ENCODE measurements around the gene POTEE.
A peak's percentile ranks its signal among the peaks of the same experiment; 100 is the strongest.
"Not testable (repeated sequence)": the region's sequence is repeated elsewhere in the genome, so short reads cannot be mapped to it uniquely, and the experiment has no call there.

Gene POTEE

DNA sequence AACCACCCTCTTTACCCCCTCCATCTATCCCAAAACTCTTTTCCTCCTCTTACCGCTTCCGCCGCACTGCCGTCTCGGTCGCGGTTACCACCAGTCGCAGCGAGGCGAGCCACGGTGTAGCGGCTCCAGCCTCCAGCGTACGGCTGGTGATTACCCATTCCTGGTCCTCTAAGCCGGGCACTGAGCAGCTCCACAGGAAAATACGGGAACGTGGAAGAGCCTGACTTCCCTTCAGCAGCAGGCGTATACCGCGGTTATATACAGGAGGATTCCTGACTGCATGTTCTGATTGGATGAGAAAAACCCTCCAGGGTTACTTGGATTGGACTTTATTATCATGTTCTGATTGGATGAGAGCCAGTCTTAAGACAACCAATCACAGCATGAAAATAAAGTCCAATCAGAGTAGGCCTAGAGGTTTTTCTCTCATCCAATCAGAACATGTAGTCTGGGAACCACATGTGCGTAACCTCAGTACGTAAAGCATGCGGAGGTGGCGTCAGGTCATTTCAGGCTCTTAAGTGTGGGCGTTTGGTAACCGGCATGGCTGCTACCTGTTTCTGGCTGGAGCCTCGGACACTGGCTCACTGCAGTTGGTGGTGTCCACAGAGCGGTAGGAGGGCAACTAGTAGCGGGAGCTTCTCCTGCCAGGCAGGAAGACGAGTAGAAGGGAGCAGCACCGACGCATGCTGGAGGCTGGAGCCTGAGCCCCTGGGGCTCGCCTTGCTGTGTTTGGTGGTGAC is at the start of gene POTEE:
Gene POTEE, plus strand, starts transcription at position 507 of the 743 bp plus-strand sequence. CDS start 8,867 bp downstream, outside the sequence.
- not testable (repeated sequence) for H3K9ac ChIP-seq (ENCODE audit: low read length in 5 of 5); H3K4me1 ChIP-seq (ENCODE audit: control insufficient read depth in 5 of 5, insufficient read depth in 5 of 5, low read length in 5 of 5); H3K27me3 ChIP-seq (ENCODE audit: control insufficient read depth in 5 of 5, insufficient read depth in 4 of 5, low read length in 5 of 5); H3K9me3 ChIP-seq (ENCODE audit: control insufficient read depth in 5 of 5, low read length in 5 of 5); H3K27ac ChIP-seq (ENCODE audit: low read depth, low read length); H3K36me3 ChIP-seq (ENCODE audit: control insufficient read depth in 5 of 5, insufficient read depth in 5 of 5, low read length in 5 of 5); H3K4me3 ChIP-seq (ENCODE audit: low read depth in 1 of 5, low read length in 5 of 5)

DNA sequence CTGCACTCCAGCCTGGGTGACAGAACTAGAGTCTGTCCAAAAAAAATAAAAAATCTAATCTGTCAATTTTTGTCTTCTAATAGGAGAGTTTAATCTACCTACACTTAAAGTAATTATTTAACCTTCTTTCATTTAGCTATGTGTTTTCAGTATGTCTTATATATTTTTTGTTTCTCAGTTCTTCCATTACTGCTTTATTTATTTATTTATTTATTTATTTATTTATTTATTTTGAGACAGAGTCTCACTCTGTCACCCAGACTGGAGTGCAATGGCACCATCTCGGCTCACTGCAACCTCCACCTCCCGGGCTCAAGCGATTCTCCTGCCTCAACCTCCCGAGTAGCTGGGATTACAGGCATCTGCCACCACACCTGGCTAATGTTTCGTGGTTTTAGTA is 43.8 kb upstream of the POTEE start:
- H3K27ac ChIP-seq (ENCODE audit: low read depth, low read length); H3K36me3 ChIP-seq (ENCODE audit: control insufficient read depth in 5 of 5, insufficient read depth in 5 of 5, low read length in 5 of 5); H3K4me1 ChIP-seq (ENCODE audit: control insufficient read depth in 5 of 5, insufficient read depth in 5 of 5, low read length in 5 of 5); H3K9ac ChIP-seq (ENCODE audit: low read length in 5 of 5); H3K4me3 ChIP-seq (ENCODE audit: low read depth in 1 of 5, low read length in 5 of 5); H3K27me3 ChIP-seq (ENCODE audit: control insufficient read depth in 5 of 5, insufficient read depth in 4 of 5, low read length in 5 of 5); H3K9me3 ChIP-seq (ENCODE audit: control insufficient read depth in 5 of 5, low read length in 5 of 5): not testable (repeated sequence)

DNA sequence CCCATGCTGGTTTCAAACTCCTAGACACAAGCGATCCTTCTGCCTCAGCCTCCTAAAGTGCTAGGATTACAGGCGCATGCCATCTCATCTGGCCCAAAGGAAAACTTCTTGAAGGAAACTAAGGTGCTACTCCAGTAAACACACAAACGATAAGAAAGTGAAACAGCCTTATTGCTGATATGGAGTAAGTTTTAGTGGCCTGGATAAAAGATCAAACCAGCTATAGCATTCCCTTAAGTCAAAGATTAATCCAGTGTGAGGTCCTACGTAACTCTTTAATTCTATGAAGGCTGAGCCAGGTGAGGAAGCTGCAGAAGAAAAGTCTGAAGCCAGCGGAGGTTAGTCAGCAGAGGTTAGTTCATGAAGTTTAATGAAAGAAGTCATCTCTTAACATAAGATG is 40.8 kb upstream of the POTEE start:
- Histone ChIP-seq H3K36me3 (ENCODE audit: control insufficient read depth in 5 of 5, insufficient read depth in 5 of 5, low read length in 5 of 5) (no peaks in the 10 kb centered on the region), H3K9me3 (ENCODE audit: control insufficient read depth in 5 of 5, low read length in 5 of 5) (no peaks in the 10 kb centered on the region), H3K4me3 (ENCODE audit: low read depth in 1 of 5, low read length in 5 of 5) (no peak overlapping the region)

DNA sequence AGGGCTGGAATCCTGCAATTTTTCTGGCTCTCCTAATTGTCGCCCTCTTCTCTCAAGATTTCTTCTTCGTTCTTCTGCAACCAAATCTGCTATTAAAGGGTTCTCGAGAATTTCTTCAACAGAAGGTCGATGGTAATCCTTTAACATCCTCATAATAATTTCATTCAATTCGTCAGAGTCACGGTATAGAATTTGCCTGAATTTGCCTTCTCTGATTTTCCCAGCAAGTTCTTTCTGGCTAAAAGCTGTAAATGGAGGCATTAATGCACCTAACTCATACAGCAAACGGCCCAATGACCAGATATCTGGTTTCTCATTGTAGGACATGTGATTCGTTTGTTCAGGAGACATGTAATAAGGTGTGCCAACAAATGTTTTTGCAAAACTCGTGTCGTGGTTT is 31.3 kb upstream of the POTEE start:
- H3K4me1 ChIP-seq (ENCODE audit: control insufficient read depth in 5 of 5, insufficient read depth in 5 of 5, low read length in 5 of 5): peaks cover 0 to 22% (median 10%) of the 10 kb centered on the region in 5 donors
- H3K27ac ChIP-seq (ENCODE audit: low read depth, low read length): peak overlapping the region; percentile 60
- H3K9ac ChIP-seq (ENCODE audit: low read length in 5 of 5); H3K4me3 ChIP-seq (ENCODE audit: low read depth in 1 of 5, low read length in 5 of 5); H3K27me3 ChIP-seq (ENCODE audit: control insufficient read depth in 5 of 5, insufficient read depth in 4 of 5, low read length in 5 of 5); H3K9me3 ChIP-seq (ENCODE audit: control insufficient read depth in 5 of 5, low read length in 5 of 5); H3K36me3 ChIP-seq (ENCODE audit: control insufficient read depth in 5 of 5, insufficient read depth in 5 of 5, low read length in 5 of 5): not testable (repeated sequence)

More for the DNA sequence above, 40.8 kb upstream of the POTEE start:
- H3K27ac ChIP-seq (ENCODE audit: low read depth, low read length): no peak overlapping the region
- no peak overlapping the region for H3K9ac ChIP-seq (ENCODE audit: low read length in 5 of 5)
- no peaks in the 10 kb centered on the region for H3K4me1 ChIP-seq (ENCODE audit: control insufficient read depth in 5 of 5, insufficient read depth in 5 of 5, low read length in 5 of 5)
- no peaks in the 10 kb centered on the region for H3K27me3 ChIP-seq (ENCODE audit: control insufficient read depth in 5 of 5, insufficient read depth in 4 of 5, low read length in 5 of 5)

DNA sequence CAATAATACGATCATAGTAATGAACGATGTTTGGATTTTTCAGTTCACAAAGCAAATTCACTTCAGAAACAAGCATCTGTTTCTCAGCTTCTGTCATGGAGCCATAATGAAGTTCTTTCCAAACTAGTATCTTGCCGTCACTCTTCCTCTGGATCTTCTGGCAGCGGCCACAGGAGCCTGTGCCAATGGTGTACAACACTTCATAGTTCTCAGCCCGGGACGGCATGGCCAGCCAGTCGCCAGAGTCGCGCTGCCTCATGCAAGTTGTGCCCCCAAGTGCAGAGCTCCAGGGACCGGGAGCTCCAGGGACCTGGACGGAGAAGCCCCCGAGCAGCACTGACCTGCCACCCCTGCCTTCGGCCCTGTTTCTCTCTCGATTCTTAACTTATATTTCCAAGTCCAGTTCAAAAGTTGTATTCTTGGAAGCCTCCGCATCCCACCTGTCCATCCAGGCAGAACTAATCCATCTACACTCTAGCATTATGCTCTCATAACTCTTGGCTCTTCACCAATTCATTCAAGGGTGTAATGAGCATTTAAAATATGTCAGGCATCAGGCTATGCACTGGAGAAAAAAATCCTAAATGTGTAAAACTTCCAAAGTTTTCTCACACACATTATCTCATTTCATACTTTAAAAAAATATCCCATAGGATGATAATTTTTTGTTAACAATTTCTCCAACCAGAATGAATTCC is 30.5 kb upstream of the POTEE start:
- H3K4me1 ChIP-seq (ENCODE audit: control insufficient read depth in 5 of 5, insufficient read depth in 5 of 5, low read length in 5 of 5): peaks cover 0 to 22% (median 10%) of the 10 kb centered on the region in 5 donors
- peak overlapping the region; percentile 69 for H3K27ac ChIP-seq (ENCODE audit: low read depth, low read length)
- H3K9ac ChIP-seq (ENCODE audit: low read length in 5 of 5); H3K4me3 ChIP-seq (ENCODE audit: low read depth in 1 of 5, low read length in 5 of 5); H3K9me3 ChIP-seq (ENCODE audit: control insufficient read depth in 5 of 5, low read length in 5 of 5); H3K36me3 ChIP-seq (ENCODE audit: control insufficient read depth in 5 of 5, insufficient read depth in 5 of 5, low read length in 5 of 5); H3K27me3 ChIP-seq (ENCODE audit: control insufficient read depth in 5 of 5, insufficient read depth in 4 of 5, low read length in 5 of 5): not testable (repeated sequence)

DNA sequence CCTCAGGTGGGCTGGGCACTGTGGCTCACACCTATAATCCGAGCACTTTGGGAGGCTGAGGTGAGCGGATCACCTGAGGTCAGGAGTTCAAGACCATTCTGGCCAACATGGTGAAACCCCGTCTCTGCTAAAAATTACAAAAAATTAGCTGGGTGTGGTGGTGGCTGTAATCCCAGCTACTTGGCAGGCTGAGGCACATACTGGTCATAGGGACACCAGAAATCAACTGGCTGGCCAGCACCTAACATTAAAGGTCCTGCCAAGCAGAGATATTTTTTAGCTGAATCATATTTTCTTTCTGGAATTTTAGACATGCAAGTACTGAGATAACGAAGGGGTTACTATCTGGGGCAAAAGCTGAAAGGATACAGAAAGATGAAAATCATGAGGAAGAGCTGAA is 27.9 kb upstream of the POTEE start:
- not testable (repeated sequence) for H3K9ac ChIP-seq (ENCODE audit: low read length in 5 of 5); H3K27me3 ChIP-seq (ENCODE audit: control insufficient read depth in 5 of 5, insufficient read depth in 4 of 5, low read length in 5 of 5); H3K27ac ChIP-seq (ENCODE audit: low read depth, low read length); H3K4me3 ChIP-seq (ENCODE audit: low read depth in 1 of 5, low read length in 5 of 5); H3K9me3 ChIP-seq (ENCODE audit: control insufficient read depth in 5 of 5, low read length in 5 of 5); H3K36me3 ChIP-seq (ENCODE audit: control insufficient read depth in 5 of 5, insufficient read depth in 5 of 5, low read length in 5 of 5)
- H3K4me1 ChIP-seq (ENCODE audit: control insufficient read depth in 5 of 5, insufficient read depth in 5 of 5, low read length in 5 of 5): peaks cover 0 to 22% (median 10%) of the 10 kb centered on the region in 5 donors

DNA sequence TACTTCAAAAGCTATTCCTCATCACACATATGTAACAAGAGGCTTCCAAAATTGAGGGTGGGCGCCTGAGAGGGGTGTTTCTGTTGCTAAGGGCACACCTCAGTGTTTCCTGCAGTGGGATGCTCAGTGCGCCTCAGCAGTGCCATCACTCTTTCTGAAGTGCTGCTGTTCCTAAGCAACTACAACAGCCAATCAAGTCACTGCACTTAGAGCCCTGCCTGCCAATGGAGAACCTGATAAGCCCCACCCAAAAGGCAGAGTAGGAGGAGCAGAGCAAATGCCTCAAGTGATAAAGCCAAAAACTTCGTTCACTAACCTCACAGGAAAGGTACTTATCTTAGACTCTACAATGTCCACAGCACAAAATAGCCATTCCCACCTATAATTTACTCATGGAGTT is 15.9 kb upstream of the POTEE start:
- H3K27ac ChIP-seq (ENCODE audit: low read depth, low read length); H3K9ac ChIP-seq (ENCODE audit: low read length in 5 of 5): not testable (repeated sequence)

DNA sequence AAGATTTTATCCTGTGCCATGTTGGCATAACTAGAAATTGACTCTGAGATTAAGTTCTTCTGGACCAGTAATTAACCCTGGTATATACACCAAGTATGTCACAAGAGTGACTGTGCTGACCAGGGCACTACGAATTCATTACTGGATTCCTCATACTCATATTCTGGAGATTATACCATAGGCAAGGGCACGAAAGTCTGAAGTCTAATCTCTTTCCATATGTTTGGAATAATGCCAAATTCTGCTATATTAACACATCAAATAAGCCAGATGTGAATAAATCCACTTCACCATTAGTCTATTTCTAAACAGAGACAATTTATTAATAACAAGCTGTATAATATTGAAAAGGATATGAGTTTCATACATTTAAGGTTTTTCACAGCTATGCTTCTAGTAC is 13.2 kb upstream of the POTEE start:
- H3K27me3 ChIP-seq (ENCODE audit: control insufficient read depth in 5 of 5, insufficient read depth in 4 of 5, low read length in 5 of 5); H3K4me1 ChIP-seq (ENCODE audit: control insufficient read depth in 5 of 5, insufficient read depth in 5 of 5, low read length in 5 of 5); H3K9ac ChIP-seq (ENCODE audit: low read length in 5 of 5); H3K27ac ChIP-seq (ENCODE audit: low read depth, low read length); H3K4me3 ChIP-seq (ENCODE audit: low read depth in 1 of 5, low read length in 5 of 5); H3K9me3 ChIP-seq (ENCODE audit: control insufficient read depth in 5 of 5, low read length in 5 of 5); H3K36me3 ChIP-seq (ENCODE audit: control insufficient read depth in 5 of 5, insufficient read depth in 5 of 5, low read length in 5 of 5): not testable (repeated sequence)

More for the DNA sequence above, 15.9 kb upstream of the POTEE start:
- H3K9me3 ChIP-seq (ENCODE audit: control insufficient read depth in 5 of 5, low read length in 5 of 5); H3K27me3 ChIP-seq (ENCODE audit: control insufficient read depth in 5 of 5, insufficient read depth in 4 of 5, low read length in 5 of 5); H3K4me3 ChIP-seq (ENCODE audit: low read depth in 1 of 5, low read length in 5 of 5); H3K36me3 ChIP-seq (ENCODE audit: control insufficient read depth in 5 of 5, insufficient read depth in 5 of 5, low read length in 5 of 5); H3K4me1 ChIP-seq (ENCODE audit: control insufficient read depth in 5 of 5, insufficient read depth in 5 of 5, low read length in 5 of 5): not testable (repeated sequence)

DNA sequence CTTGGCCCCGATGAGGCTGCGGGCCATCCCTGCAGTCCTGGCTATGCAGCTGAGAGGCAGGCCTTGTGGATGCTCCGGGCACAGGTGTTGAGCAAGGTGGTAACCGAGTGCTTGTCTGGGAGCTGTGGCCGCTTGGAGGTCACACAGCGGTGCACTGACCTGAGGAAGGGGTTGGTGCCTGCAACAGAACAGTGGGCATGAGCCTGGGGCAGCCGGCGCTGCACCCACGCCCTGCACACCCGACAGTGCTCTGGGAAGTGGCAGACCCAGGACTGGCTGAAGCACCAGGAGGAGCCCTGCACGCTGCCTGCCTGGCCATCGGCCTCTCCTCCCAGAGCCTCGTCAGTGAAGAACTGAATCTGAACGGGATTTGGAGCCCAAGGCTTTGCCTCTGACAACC is 8.2 kb upstream of the POTEE start:
- Histone ChIP-seq H3K27ac (ENCODE audit: low read depth, low read length) (no peak overlapping the region), H3K9ac (ENCODE audit: low read length in 5 of 5) (no peak overlapping the region), H3K4me3 (ENCODE audit: low read depth in 1 of 5, low read length in 5 of 5) (no peak overlapping the region), H3K4me1 (ENCODE audit: control insufficient read depth in 5 of 5, insufficient read depth in 5 of 5, low read length in 5 of 5) (no peaks in the 10 kb centered on the region), H3K36me3 (ENCODE audit: control insufficient read depth in 5 of 5, insufficient read depth in 5 of 5, low read length in 5 of 5) (no peaks in the 10 kb centered on the region), H3K9me3 (ENCODE audit: control insufficient read depth in 5 of 5, low read length in 5 of 5) (no peaks in the 10 kb centered on the region), H3K27me3 (ENCODE audit: control insufficient read depth in 5 of 5, insufficient read depth in 4 of 5, low read length in 5 of 5) (no peaks in the 10 kb centered on the region)

DNA sequence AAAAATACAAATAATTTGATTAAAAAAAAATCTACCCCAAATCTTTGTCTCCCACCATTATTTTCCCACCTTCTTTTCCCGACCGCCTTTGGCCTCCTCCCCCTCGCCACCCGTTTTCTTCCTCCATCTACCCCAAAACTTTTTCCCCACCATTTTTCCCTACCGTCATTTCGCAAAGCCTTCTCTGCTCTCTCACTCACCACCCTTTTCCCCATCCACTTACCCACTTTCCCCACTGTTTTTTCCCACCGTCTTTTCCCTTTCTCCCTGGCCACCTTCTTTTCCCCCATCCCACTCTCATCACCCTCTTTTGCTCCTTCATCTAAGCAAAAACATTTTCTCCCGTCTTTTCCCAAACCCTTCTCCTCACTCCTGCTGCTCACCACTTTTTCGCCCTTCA is 1.5 kb upstream of the POTEE start:
- H3K36me3 ChIP-seq (ENCODE audit: control insufficient read depth in 5 of 5, insufficient read depth in 5 of 5, low read length in 5 of 5); H3K4me3 ChIP-seq (ENCODE audit: low read depth in 1 of 5, low read length in 5 of 5); H3K9me3 ChIP-seq (ENCODE audit: control insufficient read depth in 5 of 5, low read length in 5 of 5); H3K4me1 ChIP-seq (ENCODE audit: control insufficient read depth in 5 of 5, insufficient read depth in 5 of 5, low read length in 5 of 5); H3K9ac ChIP-seq (ENCODE audit: low read length in 5 of 5); H3K27me3 ChIP-seq (ENCODE audit: control insufficient read depth in 5 of 5, insufficient read depth in 4 of 5, low read length in 5 of 5); H3K27ac ChIP-seq (ENCODE audit: low read depth, low read length): not testable (repeated sequence)
